WERI-Rb-1 (cell line): Measurements from ENCODE around the gene DGLUCY.

ENCODE experiments used
- DNase-seq: peaks from one replicate; pipeline ENCODE4 v3.0.0-alpha.2; 2020
- H3K27ac ChIP-seq: fragments of 250-450 bp; sonication (Bioruptor Pico); 2 replicates; pipeline ENCODE4 v1.5.1; 2020; ENCODE audit warnings: mild to moderate bottlenecking, moderate library complexity
- H3K27me3 ChIP-seq: fragments of 250-450 bp; sonication (Bioruptor Pico); 2 replicates; pipeline ENCODE4 v1.5.1; 2021; ENCODE audit warnings: mild to moderate bottlenecking, low read depth, moderate library complexity; ENCODE audit not compliant: insufficient read depth, severe bottlenecking
- H3K36me3 ChIP-seq: fragments of 250-450 bp; sonication (Bioruptor Pico); 2 replicates; pipeline ENCODE4 v1.5.1; 2020; ENCODE audit warnings: mild to moderate bottlenecking, moderate library complexity
- H3K4me3 ChIP-seq: 2 replicates; pipeline ENCODE4 v1.5.1; 2011; ENCODE audit warnings: low read depth, mild to moderate bottlenecking, control low read depth, low read length
- H3K9me3 ChIP-seq: fragments of 250-450 bp; sonication (Bioruptor Pico); 2 replicates; pipeline ENCODE4 v1.5.1; 2021; ENCODE audit warnings: mild to moderate bottlenecking, moderate library complexity; ENCODE audit not compliant: severe bottlenecking
- CTCF ChIP-seq: IDR thresholded peaks from 2 replicates; pipeline ENCODE4 v1.5.1; 2011; ENCODE audit warnings: low read depth, mild to moderate bottlenecking, control low read depth, inconsistent platforms, low read length

The DGLUCY gene

GRCh38 chr14:91127401-91127801 is 13.5 kb downstream of the DGLUCY start:
- H3K27me3 ChIP-seq = no peaks in the 10 kb centered on the region
- no peaks in the 10 kb centered on the region for H3K9me3 ChIP-seq
- TF ChIP-seq CTCF = no peak
- no peak overlapping the region for H3K27ac ChIP-seq
- DNase-seq = no peak
- no peak overlapping the region for H3K4me3 ChIP-seq
- no peaks in the 10 kb centered on the region; the same call in 1 of the 2 replicates for H3K36me3 ChIP-seq

- Histone ChIP-seq H3K27ac (no peak overlapping the region), H3K36me3 (no peaks in the 10 kb centered on the region; the same call in 1 of the 2 replicates), H3K4me3 (no peak overlapping the region), H3K9me3 (no peaks in the 10 kb centered on the region), H3K27me3 (no peaks in the 10 kb centered on the region)
- TF ChIP-seq CTCF = no peak
- no peak for DNase-seq
Observed at GRCh38 chr14:91127924-91128323, 14.1 kb downstream of the DGLUCY start.

GRCh38 chr14:91128699-91129098 is 14.8 kb downstream of the DGLUCY start:
- Histone ChIP-seq H3K9me3 (no peaks in the 10 kb centered on the region), H3K36me3 (no peaks in the 10 kb centered on the region; the same call in 1 of the 2 replicates), H3K27me3 (no peaks in the 10 kb centered on the region), H3K27ac (no peak overlapping the region), H3K4me3 (no peak overlapping the region)
- no peak for TF ChIP-seq CTCF
- DNase-seq = no peak

- DNase-seq = no peak
- Histone ChIP-seq H3K27me3 (no peaks in the 10 kb centered on the region), H3K27ac (no peak overlapping the region), H3K4me3 (no peak overlapping the region), H3K9me3 (no peaks in the 10 kb centered on the region), H3K36me3 (no peaks in the 10 kb centered on the region; the same call in 1 of the 2 replicates)
- no peak for TF ChIP-seq CTCF
Observed at GRCh38 chr14:91129261-91129660, 15.4 kb downstream of the DGLUCY start.

GRCh38 chr14:91135039-91135438 is 21.2 kb downstream of the DGLUCY start:
- no peak for TF ChIP-seq CTCF
- DNase-seq = no peak

More at GRCh38 chr14:91135039-91135438, 21.2 kb downstream of the DGLUCY start:
- Histone ChIP-seq H3K27ac (no peak overlapping the region), H3K36me3 (no peaks in the 10 kb centered on the region; the same call in 1 of the 2 replicates), H3K9me3 (no peaks in the 10 kb centered on the region), H3K27me3 (no peaks in the 10 kb centered on the region), H3K4me3 (no peak overlapping the region)
